Uterine smooth muscle cell (primary cell): ENCODE data around the gene MAGEF1. TPM values are rescaled to one million over a fixed set of nuclear protein-coding genes. Genes with fewer than 3 reads are reported as not detected.

Experiments used
- total RNA-seq: library from RNA; depleted of rRNA; stranded (reverse); fragments of >200 nt; gene quantifications from 2 replicates; pipeline ENCODE4 v1.2.3, GENCODE V29; 2014

The MAGEF1 gene
- total RNA-seq = 32.0 and 34.0 TPM in 2 replicates

GRCh38 chr3:184711493-184712247 is at the start of gene MAGEF1:
Gene MAGEF1, minus strand, starts transcription at chr3:184712064. Its CDS starts 243 bp downstream, at chr3:184711821.

Other genes with a start within 250 kb of the MAGEF1 start
- 4.5 and 8.5 TPM in 2 replicates for gene EPHB3, start 150.3 kb downstream of the MAGEF1 start, total RNA-seq
- 72.8 and 104 TPM in 2 replicates for gene VPS8, start 100.1 kb upstream of the MAGEF1 start, total RNA-seq